ENCODE results near the gene GRIK2. TPM values are rescaled to one million over a fixed set of nuclear protein-coding genes. Genes with fewer than 3 reads are reported as not detected.

The GRIK2 gene
- total and polyA plus RNA-seq, 2 experiments from 2014 or later, result 1.4 to 7.1 TPM

GRCh38 chr6:101758368-101758767 lies 364.9 kb downstream of the GRIK2 start:
- H3K9me3 ChIP-seq (ENCODE audit: low read depth), result no peaks in the 10 kb centered on the region
- H3K4me1 ChIP-seq (ENCODE audit: insufficient read depth), result peaks cover 15% of the 10 kb centered on the region
- H3K4me2 ChIP-seq (ENCODE audit: unreplicated experiment), result no peak overlapping the region
- no peak for DNase-seq
- WGBS, 2 experiments (ENCODE audit: low coverage in 1 of 2, low lambda C conversion rate in 2 of 2, missing lambda C conversion rate in 2 of 2), result 87 to 89% methylated on average over 1 of the region's 1 CpG
- no peak overlapping the region for H3K4me3 ChIP-seq
- no peaks in the 10 kb centered on the region for H4K20me1 ChIP-seq (ENCODE audit: insufficient read depth)
- H3K9ac ChIP-seq, result no peak overlapping the region
- H3K27me3 ChIP-seq (replicated peaks; ENCODE audit: insufficient read depth), result no peaks in the 10 kb centered on the region
- no peak overlapping the region for H2AFZ ChIP-seq
- H3K79me2 ChIP-seq (ENCODE audit: insufficient read depth), result no peaks in the 10 kb centered on the region
- in situ Hi-C loops (cut with MboI), result no loop called here
- no peaks in the 10 kb centered on the region for H3K9me2 ChIP-seq (ENCODE audit: insufficient read depth)
- H3K27ac ChIP-seq, result no peak overlapping the region
- H3F3A ChIP-seq (ENCODE audit: insufficient read depth), result peaks cover 7% of the 10 kb centered on the region; the same call in 1 of the 2 replicates
- H3K36me3 ChIP-seq (ENCODE audit: low read depth), result no peaks in the 10 kb centered on the region
- TF ChIP-seq EZH2phosphoT487 (IDR thresholded peaks at IDR 0.05; ENCODE audit: insufficient read depth, low read depth), result no peak
- no peak for TF ChIP-seq EZH2 (IDR thresholded peaks at IDR 0.05; ENCODE audit: insufficient read depth, poor library complexity, severe bottlenecking)

GRCh38 chr6:101760843-101761621 lies 367.5 kb downstream of the GRIK2 start:
- Histone ChIP-seq H3K36me3 (ENCODE audit: low read depth) (no peaks in the 10 kb centered on the region), H3K9me3 (ENCODE audit: low read depth) (no peaks in the 10 kb centered on the region), H3K9me2 (ENCODE audit: insufficient read depth) (no peaks in the 10 kb centered on the region), H3K9ac (no peak overlapping the region), H3K4me1 (ENCODE audit: insufficient read depth) (peaks cover 15% of the 10 kb centered on the region), H3K27me3 (replicated peaks; ENCODE audit: insufficient read depth) (no peaks in the 10 kb centered on the region), H3K4me2 (ENCODE audit: unreplicated experiment) (peak overlapping the region; percentile 53), H4K20me1 (ENCODE audit: insufficient read depth) (no peaks in the 10 kb centered on the region), H3K4me3 (no peak overlapping the region), H2AFZ (no peak overlapping the region), H3K27ac (peak overlapping the region; percentile 54), H3F3A (ENCODE audit: insufficient read depth) (peaks cover 7% of the 10 kb centered on the region; the same call in 1 of the 2 replicates), H3K79me2 (ENCODE audit: insufficient read depth) (no peaks in the 10 kb centered on the region)
- no peak for TF ChIP-seq EZH2phosphoT487 (IDR thresholded peaks at IDR 0.05; ENCODE audit: insufficient read depth, low read depth)
- TF ChIP-seq EZH2 (IDR thresholded peaks at IDR 0.05; ENCODE audit: insufficient read depth, poor library complexity, severe bottlenecking), result no peak
- peak; percentile 84 for DNase-seq
- in situ Hi-C loops (cut with MboI), result no loop called here

GRCh38 chr6:101762851-101763250 lies 369.3 kb downstream of the GRIK2 start:
- Histone ChIP-seq H3K4me1 (ENCODE audit: insufficient read depth) (peaks cover 15% of the 10 kb centered on the region), H3K36me3 (ENCODE audit: low read depth) (no peaks in the 10 kb centered on the region), H3K4me2 (ENCODE audit: unreplicated experiment) (no peak overlapping the region), H3K9me3 (ENCODE audit: low read depth) (no peaks in the 10 kb centered on the region), H4K20me1 (ENCODE audit: insufficient read depth) (no peaks in the 10 kb centered on the region), H3K79me2 (ENCODE audit: insufficient read depth) (no peaks in the 10 kb centered on the region), H3K4me3 (no peak overlapping the region), H3F3A (ENCODE audit: insufficient read depth) (peaks cover 7% of the 10 kb centered on the region; the same call in 1 of the 2 replicates), H3K27me3 (replicated peaks; ENCODE audit: insufficient read depth) (no peaks in the 10 kb centered on the region), H3K9me2 (ENCODE audit: insufficient read depth) (no peaks in the 10 kb centered on the region), H3K9ac (no peak overlapping the region), H2AFZ (no peak overlapping the region), H3K27ac (no peak overlapping the region)
- in situ Hi-C loops (cut with MboI), result no loop called here
- peak; percentile 5 for DNase-seq
- 71 to 80% methylated on average over 3 of the region's 3 CpGs for WGBS, 2 experiments (ENCODE audit: low coverage in 1 of 2, low lambda C conversion rate in 2 of 2, missing lambda C conversion rate in 2 of 2)
- no peak for TF ChIP-seq EZH2phosphoT487 (IDR thresholded peaks at IDR 0.05; ENCODE audit: insufficient read depth, low read depth)
- TF ChIP-seq EZH2 (IDR thresholded peaks at IDR 0.05; ENCODE audit: insufficient read depth, poor library complexity, severe bottlenecking), result no peak

GRCh38 chr6:101765281-101765680 lies 371.8 kb downstream of the GRIK2 start:
- in situ Hi-C loops (cut with MboI), result no loop called here
- Histone ChIP-seq H3K9ac (no peak overlapping the region), H3K27me3 (replicated peaks; ENCODE audit: insufficient read depth) (no peaks in the 10 kb centered on the region), H3K79me2 (ENCODE audit: insufficient read depth) (no peaks in the 10 kb centered on the region), H3F3A (ENCODE audit: insufficient read depth) (peaks cover 7% of the 10 kb centered on the region; the same call in 1 of the 2 replicates), H3K4me1 (ENCODE audit: insufficient read depth) (peaks cover 15% of the 10 kb centered on the region), H4K20me1 (ENCODE audit: insufficient read depth) (no peaks in the 10 kb centered on the region), H3K9me3 (ENCODE audit: low read depth) (no peaks in the 10 kb centered on the region), H3K4me2 (ENCODE audit: unreplicated experiment) (no peak overlapping the region), H3K27ac (no peak overlapping the region), H2AFZ (no peak overlapping the region), H3K9me2 (ENCODE audit: insufficient read depth) (no peaks in the 10 kb centered on the region), H3K36me3 (ENCODE audit: low read depth) (no peaks in the 10 kb centered on the region), H3K4me3 (no peak overlapping the region)
- 55 to 68% methylated on average over 1 of the region's 1 CpG for WGBS, 2 experiments (ENCODE audit: low coverage in 1 of 2, low lambda C conversion rate in 2 of 2, missing lambda C conversion rate in 2 of 2)
- DNase-seq, result no peak
- TF ChIP-seq EZH2 (IDR thresholded peaks at IDR 0.05; ENCODE audit: insufficient read depth, poor library complexity, severe bottlenecking), result no peak
- TF ChIP-seq EZH2phosphoT487 (IDR thresholded peaks at IDR 0.05; ENCODE audit: insufficient read depth, low read depth), result no peak
